NCI-H128 (cell line): ENCODE data around the gene ARHGEF11.
"Not testable (repeated sequence)": the region's sequence is repeated elsewhere in the genome, so short reads cannot be mapped to it uniquely, and the experiment has no call there.

Experiments
- DNase-seq: peaks from one replicate; lab custom pipeline; 2025; ENCODE audit not compliant: unreplicated experiment; lab: John Stamatoyannopoulos, UW

ARHGEF11 gene

GRCh38 chr1:157045250-157046218 lies at the start of gene ARHGEF11:
Gene ARHGEF11 (minus strand): TSS chr1:157045742. CDS start chr1:157044330, 1,412 bp downstream.
- peak; percentile 62 for DNase-seq

GRCh38 chr1:157095091-157095490 lies 49.5 kb upstream of the ARHGEF11 start:
- no peak for DNase-seq

GRCh38 chr1:157092831-157093230 lies 47.3 kb upstream of the ARHGEF11 start:
- DNase-seq: no peak

- DNase-seq: no peak
Measured at GRCh38 chr1:157091668-157092273, 46.2 kb upstream of the ARHGEF11 start.

GRCh38 chr1:157091186-157091585 lies 45.6 kb upstream of the ARHGEF11 start:
- no peak for DNase-seq

- no peak for DNase-seq
Measured at GRCh38 chr1:157090771-157091170, 45.2 kb upstream of the ARHGEF11 start.

- DNase-seq: peak; percentile 85
Measured at GRCh38 chr1:157090196-157090647, 44.7 kb upstream of the ARHGEF11 start.

GRCh38 chr1:157089789-157090188 lies 44.2 kb upstream of the ARHGEF11 start:
- DNase-seq: no peak

GRCh38 chr1:157088607-157089006 lies 43.1 kb upstream of the ARHGEF11 start:
- DNase-seq: no peak

- no peak for DNase-seq
Measured at GRCh38 chr1:157087030-157087429, 41.5 kb upstream of the ARHGEF11 start.

GRCh38 chr1:157086299-157086698 lies 40.8 kb upstream of the ARHGEF11 start:
- no peak for DNase-seq

- no peak for DNase-seq
Measured at GRCh38 chr1:157085421-157085820, 39.9 kb upstream of the ARHGEF11 start.

GRCh38 chr1:157084720-157085119 lies 39.2 kb upstream of the ARHGEF11 start:
- DNase-seq: no peak

- DNase-seq: no peak
Measured at GRCh38 chr1:157081707-157082106, 36.2 kb upstream of the ARHGEF11 start.

GRCh38 chr1:157080714-157081113 lies 35.2 kb upstream of the ARHGEF11 start:
- DNase-seq: no peak

- DNase-seq: no peak
Measured at GRCh38 chr1:157077394-157077793, 31.9 kb upstream of the ARHGEF11 start.

GRCh38 chr1:157073944-157074685 lies 28.6 kb upstream of the ARHGEF11 start:
- DNase-seq: peak; percentile 7

- no peak for DNase-seq
Measured at GRCh38 chr1:157069601-157070000, 24.1 kb upstream of the ARHGEF11 start.

- not testable (repeated sequence) for DNase-seq
Measured at GRCh38 chr1:157059241-157059640, 13.7 kb upstream of the ARHGEF11 start.

- no peak for DNase-seq
Measured at GRCh38 chr1:157056269-157056668, 10.7 kb upstream of the ARHGEF11 start.

- DNase-seq: not testable (repeated sequence)
Measured at GRCh38 chr1:157055729-157056128, 10.2 kb upstream of the ARHGEF11 start.
